GM12878 (cell line): ENCODE data around the gene PARVA. TPM values are rescaled to one million over a fixed set of nuclear protein-coding genes. Genes with fewer than 3 reads are reported as not detected.

Source experiments
- ATAC-seq: fragments of 200-7000 bp; cut with Tn5 transposase; 3 replicates; pipeline ENCODE4 v1.9.1; 2020; ENCODE audit warnings: mild to moderate bottlenecking, moderate library complexity
- BruUV-seq: library from RNA; stranded (reverse); fragments of 400-500 nt; replicated peaks from 2 replicates; lab custom pipeline; 2021; lab: Mats Ljungman, UMichigan
- CTCF ChIA-PET: fragments of 300-600 bp; sonication (Branson Sonifier 250); formaldehyde crosslinking; extraction: SDS; loops from one replicate; lab custom pipeline; 2021; ENCODE audit warnings: inconsistent platforms; lab: Yijun Ruan, JAX
- POLR2A ChIA-PET: fragments of 350-600 bp; formaldehyde crosslinking; extraction: SDS; loops from one replicate; lab custom pipeline; 2021; ENCODE audit warnings: inconsistent platforms; lab: Charles Lee
- RAD21 ChIA-PET: fragments of 300-600 bp; sonication (Branson Sonifier 250); formaldehyde crosslinking; loops from one replicate; lab custom pipeline; 2023; ENCODE audit warnings: antibody characterized with exemption; ENCODE audit not compliant: unreplicated experiment; lab: Charles Lee
- SMC1A ChIA-PET: fragments of 300-600 bp; sonication (Branson Sonifier 250); formaldehyde crosslinking; loops from one replicate; lab custom pipeline; 2023; ENCODE audit not compliant: unreplicated experiment, uncharacterized antibody; lab: Charles Lee
- DNase-seq: peaks from one replicate; pipeline ENCODE4 v3.0.0-alpha.2; 2011; ENCODE audit warnings: low read depth, low spot score
- FAIRE-seq: peaks from 3 replicates; lab custom pipeline; 2011; peaks lifted over from hg19 to GRCh38; lab: Jason Lieb, UNC
- H2AFZ ChIP-seq: 2 replicates; pipeline ENCODE4 v1.6.0; 2011; ENCODE audit warnings: low read depth, low read length, control low read depth; ENCODE audit not compliant: control insufficient read depth
- H3K27ac ChIP-seq: 2 replicates; pipeline ENCODE4 v1.5.1; 2011; ENCODE audit warnings: control low read depth; ENCODE audit not compliant: control insufficient read depth, insufficient read depth
- H3K27me3 ChIP-seq, 2 experiments: replicated peaks in 1 of 2; 2 replicates each; pipeline versions ENCODE4 v1.6.0 to v1.6.1; 2011; ENCODE audit warnings: low read length in 1 of 2; ENCODE audit not compliant: control insufficient read depth in 2 of 2, insufficient read depth in 2 of 2
- H3K36me3 ChIP-seq, 2 experiments: 2 replicates each; pipeline ENCODE4 v1.5.1; 2011; ENCODE audit warnings: low read length in 1 of 2; ENCODE audit not compliant: control insufficient read depth in 2 of 2, insufficient read depth in 2 of 2
- H3K4me1 ChIP-seq: 2 replicates; pipeline ENCODE4 v1.6.1; 2011; ENCODE audit warnings: mild to moderate bottlenecking, low read length, moderate library complexity, mixed read lengths; ENCODE audit not compliant: control insufficient read depth, insufficient read depth
- H3K4me2 ChIP-seq: 2 replicates; pipeline ENCODE4 v1.6.0; 2011; ENCODE audit warnings: control low read depth; ENCODE audit not compliant: control insufficient read depth, insufficient read depth
- H3K4me3 ChIP-seq: fragments of 200-600 bp; sonication (generic); 2 replicates; pipeline ENCODE4 v1.5.1; 2016
- H3K79me2 ChIP-seq: 2 replicates; pipeline ENCODE4 v1.6.0; 2011; ENCODE audit warnings: low read length; ENCODE audit not compliant: control insufficient read depth, insufficient read depth
- H3K9ac ChIP-seq: 2 replicates; pipeline ENCODE4 v1.8.0; 2011; ENCODE audit warnings: low read length, control low read depth, mixed read lengths; ENCODE audit not compliant: control insufficient read depth, insufficient read depth
- H3K9me3 ChIP-seq: replicated peaks from 3 replicates; pipeline ENCODE4 v1.5.1; 2011; ENCODE audit warnings: mild to moderate bottlenecking, low read length; ENCODE audit not compliant: control insufficient read depth, insufficient read depth
- H4K20me1 ChIP-seq: 2 replicates; pipeline ENCODE4 v1.6.0; 2011; ENCODE audit not compliant: control insufficient read depth, insufficient read depth
- BHLHE40 ChIP-seq, 2 experiments: fragments of 450-650 bp in 1 of 2; IDR thresholded peaks; 2 replicates each; pipeline ENCODE4 v1.6.1; 2011 to 2017; ENCODE audit warnings: low read depth in 2 of 2, borderline replicate concordance in 1 of 2, improper control_type of control experiment in 1 of 2, low read length in 1 of 2, mild to moderate bottlenecking in 1 of 2
- NFYB ChIP-seq: IDR thresholded peaks from 2 replicates; pipeline ENCODE4 v1.6.1; 2011; ENCODE audit warnings: low read depth, mild to moderate bottlenecking, low read length, improper control_type of control experiment, moderate library complexity; ENCODE audit not compliant: insufficient read depth
- PAX5 ChIP-seq: IDR thresholded peaks from 2 replicates; pipeline ENCODE4 v1.6.1; 2011; ENCODE audit warnings: low read depth, low read length, borderline replicate concordance
- TCF3 ChIP-seq: IDR thresholded peaks from 2 replicates; pipeline ENCODE4 v1.6.1; 2012; ENCODE audit warnings: low read depth, mild to moderate bottlenecking, low read length, borderline replicate concordance; ENCODE audit not compliant: insufficient read depth
- WGBS: methylation state at CpG from one replicate; pipeline ENCODE4 v1.1.6; 2016; ENCODE audit warnings: low lambda C conversion rate; ENCODE audit not compliant: insufficient replicate concordance, insufficient coverage; ENCODE audit errors: missing lambda C conversion rate; 5-methylcytosine and 5-hydroxymethylcytosine counted together
- in situ Hi-C: fragments of 300-500 bp; cut with MboI; formaldehyde crosslinking; loops from 9 replicates; pipeline ENCODE4 v1.14.3; 2018; ENCODE audit warnings: mixed read lengths
- intact Hi-C: fragments of 100-400 bp; cut with micrococcal nuclease; formaldehyde crosslinking; loops from one replicate; pipeline ENCODE4 v1.14.2; 2022; ENCODE audit not compliant: unreplicated experiment
- polyA plus RNA-seq, 11 experiments: library from polyadenylated mRNA; depleted of rRNA in 4 of 11; unstranded in 6 of 11; stranded (reverse) in 5 of 11; fragments of >200 nt; fragmentation: Nextera tagmentation in 4 of 11; fragmentation: Illumina TruSeq in 1 of 11; extraction: Ambion mirVana in 4 of 11; extraction: Trizol in 1 of 11; gene quantifications; 1 replicate in 1 of 11; 2 replicates in 10 of 11; pipeline versions ENCODE4 v1.2.1 to v1.2.3, GENCODE V29; 2011 to 2016; ENCODE audit warnings: inconsistent platforms in 2 of 11, missing spikeins in 2 of 11, low read depth in 1 of 11
- total RNA-seq, 4 experiments: library from RNA; depleted of rRNA in 3 of 4; stranded (reverse); fragments of >200 nt in 3 of 4; fragmentation: Illumina TruSeq in 1 of 4; extraction: Trizol in 1 of 4; gene quantifications; 2 replicates each; pipeline versions ENCODE4 v1.2.1 to v1.2.3, GENCODE V29; 2013 to 2021
- TF ChIP-seq, protein P1 (sequence below): fragments of 450-650 bp; IDR thresholded peaks from 2 replicates; pipeline ENCODE4 v1.6.1; 2018; ENCODE audit warnings: borderline replicate concordance, mild to moderate bottlenecking; ENCODE audit not compliant: partially characterized antibody

PARVA gene
- total and polyA plus RNA-seq, 10 of the 15 experiments (the other 5 are each of a cell fraction or from before 2014, with no cell fraction given) = 0.01 to 0.44 (median 0.03) TPM; not detected in 7

- in situ Hi-C loops = no loop called here
- POLR2A ChIA-PET = no interaction called here
- TF ChIP-seq, protein P1, sequence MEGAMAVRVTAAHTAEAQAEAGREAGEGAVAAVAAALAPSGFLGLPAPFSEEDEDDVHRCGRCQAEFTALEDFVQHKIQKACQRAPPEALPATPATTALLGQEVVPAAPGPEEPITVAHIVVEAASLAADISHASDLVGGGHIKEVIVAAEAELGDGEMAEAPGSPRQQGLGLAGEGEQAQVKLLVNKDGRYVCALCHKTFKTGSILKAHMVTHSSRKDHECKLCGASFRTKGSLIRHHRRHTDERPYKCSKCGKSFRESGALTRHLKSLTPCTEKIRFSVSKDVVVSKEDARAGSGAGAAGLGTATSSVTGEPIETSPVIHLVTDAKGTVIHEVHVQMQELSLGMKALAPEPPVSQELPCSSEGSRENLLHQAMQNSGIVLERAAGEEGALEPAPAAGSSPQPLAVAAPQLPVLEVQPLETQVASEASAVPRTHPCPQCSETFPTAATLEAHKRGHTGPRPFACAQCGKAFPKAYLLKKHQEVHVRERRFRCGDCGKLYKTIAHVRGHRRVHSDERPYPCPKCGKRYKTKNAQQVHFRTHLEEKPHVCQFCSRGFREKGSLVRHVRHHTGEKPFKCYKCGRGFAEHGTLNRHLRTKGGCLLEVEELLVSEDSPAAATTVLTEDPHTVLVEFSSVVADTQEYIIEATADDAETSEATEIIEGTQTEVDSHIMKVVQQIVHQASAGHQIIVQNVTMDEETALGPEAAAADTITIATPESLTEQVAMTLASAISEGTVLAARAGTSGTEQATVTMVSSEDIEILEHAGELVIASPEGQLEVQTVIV = no peak
- TF ChIP-seq PAX5 (no peak), TCF3 (no peak), BHLHE40 (IDR thresholded peaks at IDR 0.05; ENCODE audit: borderline replicate concordance in 1 of 2, low read depth in 2 of 2, low read length in 1 of 2) (no peak), NFYB (no peak)
- TF ChIP-seq, all 136 proteins: peak for 0
- ChIA-PET SMC1A (no interaction called here), CTCF (no interaction called here), RAD21 (no interaction called here)
- H3K27ac ChIP-seq = no peak overlapping the region
- no peaks in the 10 kb centered on the region for H4K20me1 ChIP-seq
- H2AFZ ChIP-seq = no peak overlapping the region
- intact Hi-C loops = no loop called here
- WGBS = 6% methylated on average over 2 of the region's 2 CpGs
- H3K36me3 ChIP-seq = no peaks in the 10 kb centered on the region
- ATAC-seq (no peak), DNase-seq (no peak), FAIRE-seq (no peak)
- H3K9me3 ChIP-seq = no peaks in the 10 kb centered on the region
- H3K79me2 ChIP-seq = no peaks in the 10 kb centered on the region
- H3K4me3 ChIP-seq = no peak overlapping the region
- peaks cover 0 to 4% of the 10 kb centered on the region in 2 experiments; a peak in 1 of 4 replicates for H3K27me3 ChIP-seq
- no peak overlapping the region for H3K9ac ChIP-seq
- no TSS peak for BruUV-seq
- H3K4me2 ChIP-seq = no peak overlapping the region
- H3K4me1 ChIP-seq = no peaks in the 10 kb centered on the region
Observed at GRCh38 chr11:12445001-12445400, 67.6 kb downstream of the PARVA start.
